GM19023 (cell line): ENCODE results near the gene SSBP3.
A peak's percentile ranks its signal among the peaks of the same experiment; 100 is the strongest.
"Not testable (repeated sequence)": the region's sequence is repeated elsewhere in the genome, so short reads cannot be mapped to it uniquely, and the experiment has no call there.

Source experiments
- ATAC-seq: cut with Tn5 transposase; IDR thresholded peaks from one replicate; pipeline ENCODE4 v1.9.1; 2021; ENCODE audit warnings: mild to moderate bottlenecking, moderate library complexity; ENCODE audit not compliant: unreplicated experiment

The SSBP3 gene

GRCh38 chr1:54406339-54407153 is at the start of gene SSBP3:
SSBP3 (minus strand) TSS chr1:54406394.
- peak; percentile 88 for ATAC-seq

- no peak for ATAC-seq
These were observed 47.3 kb upstream of the SSBP3 start for GRCh38 chr1:54453509-54453908.

- no peak for ATAC-seq
These were observed 46.8 kb upstream of the SSBP3 start for GRCh38 chr1:54453022-54453421.

- ATAC-seq = not testable (repeated sequence)
These were observed 43.2 kb upstream of the SSBP3 start for GRCh38 chr1:54449431-54449830.

DNA sequence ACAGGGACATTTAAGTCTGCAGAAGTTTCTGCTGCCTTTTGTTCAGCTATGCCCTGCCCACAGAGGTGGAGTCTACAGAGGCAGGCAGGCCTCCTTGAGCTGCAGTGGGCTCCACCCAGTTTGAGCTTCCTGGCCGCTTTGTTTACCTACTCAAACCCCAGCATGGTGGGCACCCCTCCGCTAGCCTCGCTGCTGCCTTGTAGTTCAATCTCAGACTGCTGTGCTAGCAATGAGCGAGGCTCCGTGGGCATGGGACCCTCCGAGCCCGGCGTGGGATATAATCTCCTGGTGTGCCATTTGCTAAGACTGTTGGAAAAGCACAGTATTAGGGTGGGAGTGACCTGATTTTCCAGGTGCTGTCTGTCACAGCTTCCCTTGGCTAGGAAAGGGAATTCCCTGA is 42.6 kb upstream of the SSBP3 start:
- ATAC-seq = not testable (repeated sequence)

DNA sequence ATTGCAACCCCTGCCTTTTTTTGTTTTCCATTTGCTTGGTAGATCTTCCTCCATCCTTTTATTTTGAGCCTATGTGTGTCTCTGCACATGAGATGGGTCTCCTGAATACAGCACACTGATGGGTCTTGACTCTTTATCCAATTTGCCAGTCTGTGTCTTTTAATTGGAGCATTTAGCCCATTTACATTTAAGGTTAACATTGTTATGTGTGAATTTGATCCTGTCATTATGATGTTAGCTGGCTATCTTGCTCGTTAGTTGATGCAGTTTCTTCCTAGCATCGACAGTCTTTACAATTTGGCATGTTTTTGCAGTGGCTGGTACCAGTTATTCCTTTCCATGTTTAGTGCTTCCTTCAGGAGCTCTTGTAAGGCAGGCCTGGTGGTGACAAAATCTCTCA is 40.9 kb upstream of the SSBP3 start:
- not testable (repeated sequence) for ATAC-seq

DNA sequence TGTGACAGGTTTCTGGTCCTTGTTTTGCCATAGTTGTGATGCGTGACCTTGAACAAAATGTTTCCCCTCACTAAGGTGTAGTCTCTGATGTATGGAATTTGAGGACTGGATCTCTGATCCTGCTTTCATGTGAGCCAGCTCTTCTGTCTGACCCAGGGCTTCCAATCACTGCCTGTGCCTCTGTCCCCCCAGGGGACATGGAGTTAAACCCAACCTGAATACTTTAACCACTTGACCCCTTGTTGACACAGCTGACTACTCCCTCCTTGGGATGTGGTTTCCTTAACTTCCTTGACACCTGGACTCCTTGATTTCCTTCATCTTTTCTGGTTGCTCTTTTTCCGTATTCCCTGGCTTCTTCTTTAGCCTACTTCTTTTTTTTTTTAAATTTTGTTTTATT is 36.0 kb upstream of the SSBP3 start:
- no peak for ATAC-seq

- no peak for ATAC-seq
These were observed 33.5 kb upstream of the SSBP3 start for GRCh38 chr1:54439550-54440223.

DNA sequence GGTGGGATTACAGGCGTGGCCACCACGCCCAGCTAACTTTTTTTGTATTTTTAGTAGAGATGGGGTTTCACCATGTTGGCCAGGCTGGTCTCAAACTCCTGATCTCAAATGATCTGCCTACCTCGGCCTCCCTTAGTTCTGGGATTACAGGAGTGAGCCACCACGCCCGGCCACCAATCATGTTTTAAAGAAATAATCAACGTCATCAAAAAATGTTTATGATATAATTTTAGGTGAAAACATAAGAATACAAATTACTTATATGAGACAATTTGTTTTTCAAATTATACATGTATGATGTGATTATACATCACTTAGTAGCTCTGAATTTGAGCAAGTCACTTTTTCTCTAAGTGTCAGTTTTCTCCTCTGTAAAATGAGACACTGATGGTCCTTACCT is 31.6 kb upstream of the SSBP3 start:
- no peak for ATAC-seq

- ATAC-seq = no peak
These were observed 30.6 kb upstream of the SSBP3 start for GRCh38 chr1:54436826-54437225.

DNA sequence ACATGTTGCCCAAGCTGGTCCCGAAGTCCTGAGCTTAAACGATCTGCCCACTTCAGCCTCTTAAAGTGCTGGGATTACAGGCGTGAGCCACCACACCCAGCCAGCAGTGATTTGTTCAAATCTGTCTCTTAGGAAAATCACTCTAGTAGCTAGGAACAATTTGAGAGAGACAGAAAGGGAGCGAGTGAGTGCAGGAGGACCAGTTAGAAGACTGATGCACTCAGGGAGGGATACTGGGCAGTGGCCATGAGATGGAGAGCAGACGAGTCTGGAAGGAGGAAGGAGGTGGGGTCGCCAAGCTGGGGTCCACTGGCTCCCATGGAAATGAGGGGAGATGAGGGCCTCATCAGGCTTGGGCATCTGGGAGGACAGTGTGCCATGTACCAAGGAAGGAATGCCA is 23.6 kb upstream of the SSBP3 start:
- no peak for ATAC-seq

- ATAC-seq = no peak
These were observed 22.8 kb upstream of the SSBP3 start for GRCh38 chr1:54428837-54429518.

GRCh38 chr1:54425152-54425584 is 19.0 kb upstream of the SSBP3 start:
- no peak for ATAC-seq

DNA sequence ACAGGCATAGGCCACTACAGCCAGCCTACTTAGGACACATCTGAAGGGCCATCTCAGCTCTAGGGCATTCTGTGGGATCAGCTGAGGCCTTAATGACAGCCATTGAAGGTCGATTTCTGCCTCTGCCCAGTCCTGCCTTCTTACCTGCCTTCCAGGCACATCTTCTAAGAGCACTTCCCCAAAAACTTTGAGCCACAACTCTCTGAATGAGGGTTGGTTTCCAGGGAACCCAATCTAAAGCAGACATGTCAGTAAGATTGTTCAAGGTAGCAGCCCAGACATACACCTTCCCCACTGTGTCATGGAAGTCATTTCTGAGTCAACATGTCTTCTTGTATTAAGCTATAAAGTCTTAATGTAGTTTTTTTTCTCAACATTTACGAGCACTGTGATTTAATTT is 18.2 kb upstream of the SSBP3 start:
- ATAC-seq = no peak

DNA sequence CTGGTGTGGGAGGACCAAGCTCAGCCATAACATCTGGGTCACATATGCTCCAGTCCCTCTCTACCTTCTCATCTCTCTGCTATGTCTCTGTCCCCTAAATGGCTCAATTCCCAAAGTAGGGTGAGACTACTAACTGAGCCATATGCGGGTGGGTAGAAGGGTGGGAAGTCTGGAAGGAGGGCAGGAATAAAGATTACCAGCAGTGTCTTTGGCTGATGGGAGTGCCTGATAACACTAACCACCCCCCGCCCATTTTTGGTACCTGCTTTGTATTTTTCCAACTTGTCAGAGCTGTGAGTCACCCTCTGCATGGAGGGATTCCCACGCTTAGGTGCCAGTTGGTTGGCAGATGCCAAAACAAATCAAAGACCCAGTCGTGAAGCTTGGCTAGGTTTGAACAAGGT is 14.9 kb upstream of the SSBP3 start:
- ATAC-seq = no peak

- ATAC-seq = not testable (repeated sequence)
These were observed 12.4 kb upstream of the SSBP3 start for GRCh38 chr1:54418598-54418997.

- no peak for ATAC-seq
These were observed 10.9 kb upstream of the SSBP3 start for GRCh38 chr1:54417123-54417522.

- no peak for ATAC-seq
These were observed 10.2 kb upstream of the SSBP3 start for GRCh38 chr1:54416435-54416834.

DNA sequence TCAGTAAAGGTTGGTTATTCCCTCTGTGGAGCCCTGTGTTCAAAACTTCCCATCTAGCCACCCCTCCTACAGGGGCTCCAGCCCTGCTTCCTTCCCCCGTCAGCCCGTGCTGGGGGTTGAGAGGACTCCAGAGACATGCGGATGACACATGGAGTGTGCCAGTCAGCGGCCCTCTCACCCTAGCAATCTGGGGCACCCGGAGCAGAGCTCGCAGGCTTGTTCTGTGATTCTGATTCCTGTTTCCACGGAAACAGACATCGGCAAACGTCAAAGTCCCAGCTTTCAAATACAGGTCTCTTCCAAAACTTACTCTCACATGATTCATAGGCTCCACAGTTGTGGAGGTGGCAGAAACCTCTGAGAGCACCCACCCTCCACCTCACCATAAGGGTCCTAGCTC is 9.8 kb upstream of the SSBP3 start:
- no peak for ATAC-seq

GRCh38 chr1:54415533-54415932 is 9.3 kb upstream of the SSBP3 start:
- ATAC-seq = no peak

- no peak for ATAC-seq
These were observed 7.5 kb upstream of the SSBP3 start for GRCh38 chr1:54413732-54414131.

- ATAC-seq = no peak
These were observed 7.1 kb upstream of the SSBP3 start for GRCh38 chr1:54413295-54413694.
